Mesendoderm (in vitro differentiated cells): ENCODE data around the gene LIN54.
"Not testable (repeated sequence)": the region's sequence is repeated elsewhere in the genome, so short reads cannot be mapped to it uniquely, and the experiment has no call there.

Experiments
- DNase-seq: peaks from one replicate; pipeline ENCODE4 v3.0.0; 2013
- H2AK5ac ChIP-seq: 2 replicates; pipeline ENCODE4 v1.6.1; 2013; ENCODE audit warnings: low read length, inconsistent platforms
- H2BK120ac ChIP-seq: 2 replicates; pipeline ENCODE4 v1.6.1; 2013; ENCODE audit warnings: low read depth, mild to moderate bottlenecking, low read length, moderate library complexity, mixed read lengths
- H2BK15ac ChIP-seq: replicated peaks from 2 replicates; pipeline ENCODE4 v1.6.1; 2013; ENCODE audit warnings: low read depth, mild to moderate bottlenecking, moderate library complexity
- H2BK5ac ChIP-seq: 2 replicates; pipeline ENCODE4 v1.6.1; 2013; ENCODE audit warnings: low read length, inconsistent platforms
- H3K18ac ChIP-seq: 2 replicates; pipeline ENCODE4 v1.6.1; 2013; ENCODE audit warnings: mild to moderate bottlenecking, low read length, mixed read lengths
- H3K23ac ChIP-seq: one replicate; pipeline ENCODE4 v1.6.1; 2013; ENCODE audit warnings: low read length
- H3K27ac ChIP-seq: 2 replicates; pipeline ENCODE4 v1.5.1; 2013; ENCODE audit warnings: low read depth, mild to moderate bottlenecking, inconsistent platforms, low read length, moderate library complexity
- H3K27me3 ChIP-seq: 2 replicates; pipeline ENCODE4 v1.6.1; 2013; ENCODE audit warnings: low read length, control low read depth, mild to moderate bottlenecking, inconsistent platforms; ENCODE audit not compliant: insufficient read depth, poor library complexity
- H3K36me3 ChIP-seq: 2 replicates; pipeline ENCODE4 v1.6.1; 2013; ENCODE audit warnings: low read length, inconsistent platforms; ENCODE audit not compliant: control insufficient read depth, insufficient read depth
- H3K4ac ChIP-seq: one replicate; pipeline ENCODE4 v1.6.1; 2013; ENCODE audit warnings: low read depth, mild to moderate bottlenecking, low read length, moderate library complexity
- H3K4me1 ChIP-seq: 2 replicates; pipeline ENCODE4 v1.6.1; 2013; ENCODE audit warnings: low read depth, low read length, inconsistent platforms; ENCODE audit not compliant: control insufficient read depth
- H3K4me2 ChIP-seq: 2 replicates; pipeline ENCODE4 v1.6.1; 2013; ENCODE audit warnings: low read length
- H3K4me3 ChIP-seq: 2 replicates; pipeline ENCODE4 v1.5.1; 2013; ENCODE audit warnings: mild to moderate bottlenecking, low read length
- H3K56ac ChIP-seq: one replicate; pipeline ENCODE4 v1.6.1; 2013; ENCODE audit warnings: low read length
- H3K79me1 ChIP-seq: 2 replicates; pipeline ENCODE4 v1.6.1; 2013; ENCODE audit warnings: low read length, inconsistent platforms
- H3K79me2 ChIP-seq: 2 replicates; pipeline ENCODE4 v1.6.1; 2013; ENCODE audit warnings: mild to moderate bottlenecking, low read length; ENCODE audit not compliant: control insufficient read depth, insufficient read depth
- H3K9ac ChIP-seq: 2 replicates; pipeline ENCODE4 v1.6.1; 2013; ENCODE audit warnings: low read length, inconsistent platforms
- H4K5ac ChIP-seq: one replicate; pipeline ENCODE4 v1.6.1; 2013; ENCODE audit warnings: low read length
- H4K8ac ChIP-seq: one replicate; pipeline ENCODE4 v1.6.1; 2013; ENCODE audit warnings: low read depth, mild to moderate bottlenecking, control low read depth, low read length, moderate library complexity
- WGBS: extraction: QIAGEN DNeasy Blood & Tissue Kit; methylation state at CpG from one replicate; pipeline ENCODE4 v1.1.7; 2013; ENCODE audit warnings: low lambda C conversion rate, missing lambda C conversion rate; ENCODE audit not compliant: insufficient coverage; ENCODE audit errors: extremely low coverage; 5-methylcytosine and 5-hydroxymethylcytosine counted together

The LIN54 gene

GRCh38 chr4:83028976-83029375 is 18.4 kb upstream of the LIN54 start:
- Histone ChIP-seq H4K8ac (no peak overlapping the region), H3K4me3 (no peak overlapping the region), H3K18ac (no peak overlapping the region), H3K23ac (no peak overlapping the region), H2BK5ac (no peak overlapping the region), H3K36me3 (no peaks in the 10 kb centered on the region), H3K4me2 (no peak overlapping the region), H2BK120ac (no peak overlapping the region), H4K5ac (no peak overlapping the region), H3K27me3 (no peaks in the 10 kb centered on the region), H3K79me1 (no peaks in the 10 kb centered on the region), H3K4me1 (no peaks in the 10 kb centered on the region), H3K56ac (no peak overlapping the region), H3K4ac (no peak overlapping the region), H3K9ac (no peak overlapping the region), H3K79me2 (no peaks in the 10 kb centered on the region), H2BK15ac (no peak overlapping the region), H3K27ac (no peak overlapping the region), H2AK5ac (no peak overlapping the region)
- no CpG with 5 or more reads among the region's 3 CpGs for WGBS
- no peak for DNase-seq

GRCh38 chr4:83025563-83025962 is 14.9 kb upstream of the LIN54 start:
- Histone ChIP-seq H3K79me1 (no peaks in the 10 kb centered on the region), H2BK120ac (no peak overlapping the region), H3K79me2 (no peaks in the 10 kb centered on the region), H3K27me3 (no peaks in the 10 kb centered on the region), H3K4me2 (no peak overlapping the region), H2AK5ac (no peak overlapping the region), H3K4ac (no peak overlapping the region), H3K23ac (no peak overlapping the region), H2BK15ac (no peak overlapping the region), H3K56ac (no peak overlapping the region), H2BK5ac (no peak overlapping the region), H3K9ac (no peak overlapping the region), H4K8ac (no peak overlapping the region), H4K5ac (no peak overlapping the region), H3K36me3 (no peaks in the 10 kb centered on the region), H3K4me1 (no peaks in the 10 kb centered on the region), H3K4me3 (no peak overlapping the region), H3K18ac (no peak overlapping the region), H3K27ac (no peak overlapping the region)
- no peak for DNase-seq

GRCh38 chr4:83024233-83024632 is 13.6 kb upstream of the LIN54 start:
- Histone ChIP-seq H3K4me3 (no peak overlapping the region), H2BK5ac (no peak overlapping the region), H3K4me2 (no peak overlapping the region), H3K79me1 (no peaks in the 10 kb centered on the region), H3K23ac (no peak overlapping the region), H3K18ac (no peak overlapping the region), H3K79me2 (no peaks in the 10 kb centered on the region), H4K8ac (no peak overlapping the region), H2BK15ac (no peak overlapping the region), H3K9ac (no peak overlapping the region), H2AK5ac (no peak overlapping the region), H3K36me3 (no peaks in the 10 kb centered on the region), H3K27me3 (no peaks in the 10 kb centered on the region), H3K4me1 (no peaks in the 10 kb centered on the region), H3K56ac (no peak overlapping the region), H3K27ac (no peak overlapping the region), H4K5ac (no peak overlapping the region), H3K4ac (no peak overlapping the region), H2BK120ac (no peak overlapping the region)
- WGBS, result no CpG with 5 or more reads among the region's 2 CpGs
- DNase-seq, result no peak

GRCh38 chr4:83023599-83023998 is 13.0 kb upstream of the LIN54 start:
- H3K4me1 ChIP-seq, H4K5ac ChIP-seq, H3K9ac ChIP-seq, H3K4me2 ChIP-seq, H2BK120ac ChIP-seq, H4K8ac ChIP-seq, H3K4me3 ChIP-seq, H2BK15ac ChIP-seq, H3K79me1 ChIP-seq, H3K18ac ChIP-seq, H3K27me3 ChIP-seq, H3K23ac ChIP-seq, H3K79me2 ChIP-seq, H3K27ac ChIP-seq, H2AK5ac ChIP-seq, H3K56ac ChIP-seq, H3K36me3 ChIP-seq, H2BK5ac ChIP-seq, H3K4ac ChIP-seq, DNase-seq: not testable (repeated sequence)
- WGBS, result no CpG with 5 or more reads among the region's 1 CpG

- H3K36me3 ChIP-seq, result no peaks in the 10 kb centered on the region
- no peaks in the 10 kb centered on the region for H3K27me3 ChIP-seq
- no peak overlapping the region for H3K56ac ChIP-seq
- no peak overlapping the region for H4K8ac ChIP-seq
- no peak overlapping the region for H2AK5ac ChIP-seq
- no peak overlapping the region for H3K9ac ChIP-seq
- WGBS, result no CpG with 5 or more reads among the region's 2 CpGs
- H3K79me2 ChIP-seq, result no peaks in the 10 kb centered on the region
- H2BK120ac ChIP-seq, result no peak overlapping the region
- H3K4me2 ChIP-seq, result no peak overlapping the region
- H3K4me3 ChIP-seq, result no peak overlapping the region
- no peaks in the 10 kb centered on the region for H3K4me1 ChIP-seq
- DNase-seq, result no peak
- H3K27ac ChIP-seq, result no peak overlapping the region
- no peak overlapping the region for H3K4ac ChIP-seq
- no peaks in the 10 kb centered on the region for H3K79me1 ChIP-seq
- no peak overlapping the region for H2BK15ac ChIP-seq
- no peak overlapping the region for H3K23ac ChIP-seq
- H3K18ac ChIP-seq, result no peak overlapping the region
- H4K5ac ChIP-seq, result no peak overlapping the region
- H2BK5ac ChIP-seq, result no peak overlapping the region
Measured at GRCh38 chr4:83022724-83023450, 12.3 kb upstream of the LIN54 start.

DNA sequence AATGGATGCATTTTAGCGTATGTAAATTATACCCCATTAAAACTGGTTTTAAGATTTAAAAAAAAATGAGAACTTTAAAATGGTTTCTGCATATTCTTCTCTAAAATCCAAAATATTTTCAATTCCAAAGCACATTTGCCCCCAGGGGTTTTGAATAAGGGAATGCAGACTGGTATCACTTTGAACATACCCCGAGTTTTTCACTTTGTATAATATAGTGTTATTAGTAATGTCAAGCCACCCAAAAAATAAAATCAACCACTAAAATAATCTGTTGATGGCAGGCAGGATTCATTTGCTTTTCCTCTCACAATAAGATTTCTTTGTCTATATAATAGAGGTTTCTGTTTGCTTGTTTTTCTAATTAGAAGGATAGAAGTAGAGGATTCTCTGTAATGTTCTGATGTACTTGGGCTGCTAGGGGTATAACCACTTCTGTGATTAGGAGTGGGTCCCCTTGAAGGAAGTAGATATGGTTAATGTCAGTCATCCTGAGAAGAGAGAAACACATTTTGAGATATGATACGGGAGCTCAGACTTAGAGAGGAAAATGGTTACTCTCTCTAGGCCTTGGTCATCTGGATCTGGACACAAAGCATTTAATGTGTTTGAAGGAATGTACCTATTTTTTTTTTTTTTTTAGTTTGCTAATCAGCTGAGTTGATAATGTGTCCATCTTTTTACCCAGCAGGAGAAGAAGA is 9.3 kb upstream of the LIN54 start:
- Histone ChIP-seq H3K4ac (no peak overlapping the region), H2AK5ac (no peak overlapping the region), H3K4me1 (no peaks in the 10 kb centered on the region), H3K18ac (no peak overlapping the region), H2BK5ac (no peak overlapping the region), H3K4me3 (no peak overlapping the region), H2BK15ac (no peak overlapping the region), H3K56ac (no peak overlapping the region), H3K27me3 (no peaks in the 10 kb centered on the region), H3K79me2 (no peaks in the 10 kb centered on the region), H3K36me3 (no peaks in the 10 kb centered on the region), H3K4me2 (no peak overlapping the region), H4K5ac (no peak overlapping the region), H3K79me1 (no peaks in the 10 kb centered on the region), H4K8ac (no peak overlapping the region), H3K27ac (no peak overlapping the region), H3K23ac (no peak overlapping the region), H2BK120ac (no peak overlapping the region), H3K9ac (no peak overlapping the region)
- no CpG with 5 or more reads among the region's 3 CpGs for WGBS
- DNase-seq, result no peak
